ENCODE data around the gene CLC.

Gene CLC

DNA sequence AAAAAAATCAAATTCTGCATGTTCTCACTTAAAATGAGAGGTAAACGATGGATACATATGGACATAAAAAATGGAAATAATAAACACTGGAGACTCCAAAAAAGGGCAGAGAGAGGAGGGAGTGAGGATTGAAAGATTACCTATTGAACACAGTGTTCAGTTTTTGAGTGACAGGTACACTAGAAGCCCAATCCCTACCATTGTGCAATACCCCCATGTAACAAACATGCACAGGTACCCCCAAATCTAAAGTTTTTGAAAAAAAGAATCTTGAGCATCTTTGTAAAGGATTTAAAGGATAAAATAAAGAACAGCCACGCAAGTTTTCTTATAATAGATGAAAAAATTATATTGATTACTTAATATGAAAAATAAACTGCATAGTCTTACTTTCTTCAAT is 16.7 kb upstream of the CLC start:
- no peaks in the 10 kb centered on the region for H3K36me3 ChIP-seq (ENCODE audit: control insufficient read depth in 5 of 5, insufficient read depth in 5 of 5, low read length in 5 of 5)
- H3K4me1 ChIP-seq (ENCODE audit: control insufficient read depth in 5 of 5, insufficient read depth in 5 of 5, low read length in 5 of 5), result no peaks in the 10 kb centered on the region
- H3K27ac ChIP-seq (ENCODE audit: low read depth, low read length), result no peak overlapping the region
- peaks cover 0 to 27% (median 9%) of the 10 kb centered on the region in 5 donors for H3K27me3 ChIP-seq (ENCODE audit: control insufficient read depth in 5 of 5, insufficient read depth in 4 of 5, low read length in 5 of 5)
- no peak overlapping the region for H3K9ac ChIP-seq (ENCODE audit: low read length in 5 of 5)
- H3K9me3 ChIP-seq (ENCODE audit: control insufficient read depth in 5 of 5, low read length in 5 of 5), result no peaks in the 10 kb centered on the region
- H3K4me3 ChIP-seq (ENCODE audit: low read depth in 1 of 5, low read length in 5 of 5), result no peak overlapping the region

DNA sequence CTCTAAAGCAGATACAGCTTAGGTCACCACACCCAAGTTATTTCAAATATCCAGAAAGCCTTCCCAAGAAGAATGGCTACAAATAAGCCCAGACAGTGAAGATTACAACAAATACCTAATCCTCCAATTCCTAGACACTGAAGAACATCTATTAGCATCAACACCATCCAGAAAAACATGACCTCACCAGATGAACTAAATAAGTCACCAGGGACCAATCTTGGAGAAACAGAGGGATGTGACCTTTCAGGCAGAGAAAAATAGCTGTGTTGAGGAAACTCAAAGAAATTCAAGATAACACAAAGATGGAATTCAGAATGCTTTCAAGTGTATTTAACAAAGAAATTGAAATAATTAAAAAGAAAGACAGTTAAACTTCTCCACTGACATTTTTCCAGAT is 15.0 kb upstream of the CLC start:
- Histone ChIP-seq H3K9me3 (ENCODE audit: control insufficient read depth in 5 of 5, low read length in 5 of 5) (no peaks in the 10 kb centered on the region), H3K27ac (ENCODE audit: low read depth, low read length) (no peak overlapping the region), H3K4me1 (ENCODE audit: control insufficient read depth in 5 of 5, insufficient read depth in 5 of 5, low read length in 5 of 5) (no peaks in the 10 kb centered on the region), H3K4me3 (ENCODE audit: low read depth in 1 of 5, low read length in 5 of 5) (no peak overlapping the region), H3K36me3 (ENCODE audit: control insufficient read depth in 5 of 5, insufficient read depth in 5 of 5, low read length in 5 of 5) (no peaks in the 10 kb centered on the region), H3K27me3 (ENCODE audit: control insufficient read depth in 5 of 5, insufficient read depth in 4 of 5, low read length in 5 of 5) (peaks cover 0 to 15% (median 3%) of the 10 kb centered on the region in 5 donors), H3K9ac (ENCODE audit: low read length in 5 of 5) (no peak overlapping the region)

DNA sequence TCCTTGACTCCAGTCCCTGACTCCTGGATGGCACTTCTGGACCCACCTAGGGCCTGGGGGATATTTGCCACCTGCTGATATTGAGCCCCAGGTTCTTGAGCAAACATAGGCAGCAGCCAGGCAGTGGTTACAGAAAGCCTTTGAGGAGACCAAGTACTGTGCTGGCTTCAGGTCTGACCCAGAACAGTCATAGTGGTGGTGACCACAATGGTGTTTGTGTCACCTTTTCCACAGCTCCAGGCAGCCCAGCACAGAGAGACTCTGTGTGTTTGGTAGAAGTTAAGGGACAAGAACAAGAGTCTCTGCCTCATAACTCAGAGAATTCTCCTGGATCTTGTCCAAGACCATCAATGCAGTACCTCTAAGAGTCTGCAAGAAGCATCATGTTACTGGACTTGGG is 14.6 kb upstream of the CLC start:
- no peak overlapping the region for H3K9ac ChIP-seq (ENCODE audit: low read length in 5 of 5)
- no peak overlapping the region for H3K27ac ChIP-seq (ENCODE audit: low read depth, low read length)
- H3K4me3 ChIP-seq (ENCODE audit: low read depth in 1 of 5, low read length in 5 of 5), result no peak overlapping the region
- H3K36me3 ChIP-seq (ENCODE audit: control insufficient read depth in 5 of 5, insufficient read depth in 5 of 5, low read length in 5 of 5), result no peaks in the 10 kb centered on the region
- peaks cover 0 to 14% (median 3%) of the 10 kb centered on the region in 5 donors for H3K27me3 ChIP-seq (ENCODE audit: control insufficient read depth in 5 of 5, insufficient read depth in 4 of 5, low read length in 5 of 5)
- no peaks in the 10 kb centered on the region for H3K9me3 ChIP-seq (ENCODE audit: control insufficient read depth in 5 of 5, low read length in 5 of 5)
- no peaks in the 10 kb centered on the region for H3K4me1 ChIP-seq (ENCODE audit: control insufficient read depth in 5 of 5, insufficient read depth in 5 of 5, low read length in 5 of 5)

- no peak overlapping the region for H3K27ac ChIP-seq (ENCODE audit: low read depth, low read length)
- no peaks in the 10 kb centered on the region for H3K36me3 ChIP-seq (ENCODE audit: control insufficient read depth in 5 of 5, insufficient read depth in 5 of 5, low read length in 5 of 5)
- H3K4me1 ChIP-seq (ENCODE audit: control insufficient read depth in 5 of 5, insufficient read depth in 5 of 5, low read length in 5 of 5), result no peaks in the 10 kb centered on the region
- H3K9ac ChIP-seq (ENCODE audit: low read length in 5 of 5), result no peak overlapping the region
- no peaks in the 10 kb centered on the region for H3K9me3 ChIP-seq (ENCODE audit: control insufficient read depth in 5 of 5, low read length in 5 of 5)
- H3K4me3 ChIP-seq (ENCODE audit: low read depth in 1 of 5, low read length in 5 of 5), result no peak overlapping the region
- H3K27me3 ChIP-seq (ENCODE audit: control insufficient read depth in 5 of 5, insufficient read depth in 4 of 5, low read length in 5 of 5), result peaks cover 0 to 14% (median 0%) of the 10 kb centered on the region in 5 donors
Observed at GRCh38 chr19:39749981-39750380, 12.2 kb upstream of the CLC start.

DNA sequence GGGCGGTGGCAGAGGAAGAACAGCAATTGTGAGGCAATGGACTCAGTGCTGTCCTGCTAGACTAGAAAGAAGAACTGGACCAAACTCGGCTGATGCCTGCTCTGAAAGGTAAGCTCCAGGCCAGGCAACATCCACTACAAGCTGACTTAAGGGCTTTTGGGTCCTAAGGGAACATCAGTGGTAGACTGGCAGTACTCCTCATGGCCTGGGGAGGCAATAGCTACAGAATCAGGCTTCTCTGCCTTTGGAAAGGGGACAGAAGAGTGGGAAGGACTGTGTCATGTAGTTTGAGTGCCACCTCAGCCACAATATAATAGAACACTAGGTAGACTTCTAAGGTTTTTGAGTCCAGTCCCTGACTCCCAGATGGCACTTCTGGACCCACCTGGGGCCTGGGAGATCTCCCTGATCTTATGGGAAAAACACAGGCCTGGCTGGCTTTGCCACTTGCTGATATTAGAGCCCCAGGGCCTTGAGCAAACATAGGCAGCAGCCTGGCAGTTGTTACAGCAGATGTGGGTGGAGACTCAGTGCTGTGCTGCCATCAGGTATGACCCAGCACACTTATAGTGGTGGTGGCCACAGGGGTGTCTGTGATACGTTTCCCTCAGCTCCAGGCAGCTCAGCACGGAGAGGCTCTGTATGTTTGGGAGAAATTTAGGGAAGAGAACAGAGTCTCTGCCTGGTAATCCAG is 9.2 kb upstream of the CLC start:
- no peaks in the 10 kb centered on the region for H3K9me3 ChIP-seq (ENCODE audit: control insufficient read depth in 5 of 5, low read length in 5 of 5)
- no peaks in the 10 kb centered on the region for H3K4me1 ChIP-seq (ENCODE audit: control insufficient read depth in 5 of 5, insufficient read depth in 5 of 5, low read length in 5 of 5)
- H3K36me3 ChIP-seq (ENCODE audit: control insufficient read depth in 5 of 5, insufficient read depth in 5 of 5, low read length in 5 of 5), result no peaks in the 10 kb centered on the region
- H3K27ac ChIP-seq (ENCODE audit: low read depth, low read length), result no peak overlapping the region
- peaks cover 0 to 9% (median 0%) of the 10 kb centered on the region in 5 donors for H3K27me3 ChIP-seq (ENCODE audit: control insufficient read depth in 5 of 5, insufficient read depth in 4 of 5, low read length in 5 of 5)
- no peak overlapping the region for H3K4me3 ChIP-seq (ENCODE audit: low read depth in 1 of 5, low read length in 5 of 5)
- no peak overlapping the region for H3K9ac ChIP-seq (ENCODE audit: low read length in 5 of 5)

- Histone ChIP-seq H3K9me3 (ENCODE audit: control insufficient read depth in 5 of 5, low read length in 5 of 5) (no peaks in the 10 kb centered on the region), H3K4me3 (ENCODE audit: low read depth in 1 of 5, low read length in 5 of 5) (no peak overlapping the region), H3K27me3 (ENCODE audit: control insufficient read depth in 5 of 5, insufficient read depth in 4 of 5, low read length in 5 of 5) (peaks cover 0 to 6% (median 0%) of the 10 kb centered on the region in 5 donors), H3K4me1 (ENCODE audit: control insufficient read depth in 5 of 5, insufficient read depth in 5 of 5, low read length in 5 of 5) (no peaks in the 10 kb centered on the region), H3K9ac (ENCODE audit: low read length in 5 of 5) (no peak overlapping the region), H3K27ac (ENCODE audit: low read depth, low read length) (no peak overlapping the region), H3K36me3 (ENCODE audit: control insufficient read depth in 5 of 5, insufficient read depth in 5 of 5, low read length in 5 of 5) (no peaks in the 10 kb centered on the region)
Observed at GRCh38 chr19:39745643-39746042, 7.8 kb upstream of the CLC start.

DNA sequence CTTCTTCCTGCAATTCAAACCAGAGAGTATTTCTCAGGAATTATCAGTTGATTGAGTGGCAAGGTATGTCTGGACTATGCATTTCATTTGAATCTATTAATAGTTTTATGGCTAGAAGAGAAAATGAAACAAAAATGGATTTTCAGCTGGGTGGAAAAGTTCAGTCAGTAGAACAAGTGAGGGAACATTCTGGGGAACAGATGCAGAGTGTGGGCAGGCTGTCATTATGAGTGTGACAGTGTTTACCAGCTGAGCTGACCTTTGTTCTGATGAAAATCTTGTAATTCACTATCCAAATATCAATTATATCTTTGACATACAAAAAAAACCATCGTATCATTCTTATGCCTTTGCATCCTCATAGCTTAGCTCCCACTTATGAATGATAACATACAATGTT is 2.6 kb upstream of the CLC start:
- H3K4me1 ChIP-seq (ENCODE audit: control insufficient read depth in 5 of 5, insufficient read depth in 5 of 5, low read length in 5 of 5), result no peaks in the 10 kb centered on the region
- no peak overlapping the region for H3K27ac ChIP-seq (ENCODE audit: low read depth, low read length)
- no peaks in the 10 kb centered on the region for H3K9me3 ChIP-seq (ENCODE audit: control insufficient read depth in 5 of 5, low read length in 5 of 5)
- no peak overlapping the region for H3K4me3 ChIP-seq (ENCODE audit: low read depth in 1 of 5, low read length in 5 of 5)
- no peaks in the 10 kb centered on the region for H3K36me3 ChIP-seq (ENCODE audit: control insufficient read depth in 5 of 5, insufficient read depth in 5 of 5, low read length in 5 of 5)
- H3K9ac ChIP-seq (ENCODE audit: low read length in 5 of 5), result no peak overlapping the region
- peaks cover 0 to 3% (median 2%) of the 10 kb centered on the region in 5 donors for H3K27me3 ChIP-seq (ENCODE audit: control insufficient read depth in 5 of 5, insufficient read depth in 4 of 5, low read length in 5 of 5)

DNA sequence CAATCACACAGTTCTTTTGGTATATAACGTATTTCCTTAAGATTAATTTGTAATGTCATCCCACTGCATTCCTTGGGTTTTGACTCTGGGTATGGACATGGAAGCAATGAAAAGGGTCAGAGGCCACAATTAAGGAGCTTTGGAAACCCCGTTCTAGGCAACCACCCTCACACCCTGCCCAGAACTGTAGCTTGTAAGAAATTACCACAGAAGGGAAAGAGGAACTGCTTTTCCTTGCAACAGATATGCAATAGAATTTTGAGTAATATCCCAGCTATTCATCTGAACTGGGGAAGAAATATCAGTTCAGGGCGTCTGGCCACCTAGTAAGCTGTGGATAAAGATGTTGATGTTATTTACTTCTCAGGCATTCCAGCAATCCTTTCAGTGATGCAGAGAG is 985 bp upstream of the CLC start:
- Histone ChIP-seq H3K4me1 (ENCODE audit: control insufficient read depth in 5 of 5, insufficient read depth in 5 of 5, low read length in 5 of 5) (no peaks in the 10 kb centered on the region), H3K9me3 (ENCODE audit: control insufficient read depth in 5 of 5, low read length in 5 of 5) (no peaks in the 10 kb centered on the region), H3K27ac (ENCODE audit: low read depth, low read length) (no peak overlapping the region), H3K9ac (ENCODE audit: low read length in 5 of 5) (no peak overlapping the region), H3K36me3 (ENCODE audit: control insufficient read depth in 5 of 5, insufficient read depth in 5 of 5, low read length in 5 of 5) (no peaks in the 10 kb centered on the region), H3K27me3 (ENCODE audit: control insufficient read depth in 5 of 5, insufficient read depth in 4 of 5, low read length in 5 of 5) (peaks cover 0 to 3% (median 0%) of the 10 kb centered on the region in 5 donors), H3K4me3 (ENCODE audit: low read depth in 1 of 5, low read length in 5 of 5) (no peak overlapping the region)

GRCh38 chr19:39737351-39737750 is 478 bp downstream of the CLC start:
- H3K9ac ChIP-seq (ENCODE audit: low read length in 5 of 5), result no peak overlapping the region
- H3K4me3 ChIP-seq (ENCODE audit: low read depth in 1 of 5, low read length in 5 of 5), result no peak overlapping the region
- no peaks in the 10 kb centered on the region for H3K9me3 ChIP-seq (ENCODE audit: control insufficient read depth in 5 of 5, low read length in 5 of 5)
- H3K4me1 ChIP-seq (ENCODE audit: control insufficient read depth in 5 of 5, insufficient read depth in 5 of 5, low read length in 5 of 5), result no peaks in the 10 kb centered on the region
- peaks cover 0 to 3% (median 0%) of the 10 kb centered on the region in 5 donors for H3K27me3 ChIP-seq (ENCODE audit: control insufficient read depth in 5 of 5, insufficient read depth in 4 of 5, low read length in 5 of 5)
- H3K27ac ChIP-seq (ENCODE audit: low read depth, low read length), result no peak overlapping the region
- H3K36me3 ChIP-seq (ENCODE audit: control insufficient read depth in 5 of 5, insufficient read depth in 5 of 5, low read length in 5 of 5), result no peaks in the 10 kb centered on the region

- no peaks in the 10 kb centered on the region for H3K4me1 ChIP-seq (ENCODE audit: control insufficient read depth in 5 of 5, insufficient read depth in 5 of 5, low read length in 5 of 5)
- H3K36me3 ChIP-seq (ENCODE audit: control insufficient read depth in 5 of 5, insufficient read depth in 5 of 5, low read length in 5 of 5), result no peaks in the 10 kb centered on the region
- peaks cover 0 to 3% (median 0%) of the 10 kb centered on the region in 5 donors for H3K27me3 ChIP-seq (ENCODE audit: control insufficient read depth in 5 of 5, insufficient read depth in 4 of 5, low read length in 5 of 5)
- H3K27ac ChIP-seq (ENCODE audit: low read depth, low read length), result no peak overlapping the region
- H3K9me3 ChIP-seq (ENCODE audit: control insufficient read depth in 5 of 5, low read length in 5 of 5), result no peaks in the 10 kb centered on the region
- no peak overlapping the region for H3K4me3 ChIP-seq (ENCODE audit: low read depth in 1 of 5, low read length in 5 of 5)
- no peak overlapping the region for H3K9ac ChIP-seq (ENCODE audit: low read length in 5 of 5)
Observed at GRCh38 chr19:39736088-39736487, 1.7 kb downstream of the CLC start.

Data from subcutaneous abdominal adipose tissue (tissue), 5 donors.